ENCODE results near the gene TOPORS. TPM values are rescaled to one million over a fixed set of nuclear protein-coding genes. Genes with fewer than 3 reads are reported as not detected.
"Not testable (repeated sequence)": the region's sequence is repeated elsewhere in the genome, so short reads cannot be mapped to it uniquely, and the experiment has no call there.

TOPORS gene
- 16.7 and 18.4 TPM in 2 replicates for total RNA-seq (2022)
- percentile 92 among the genes with signal in this experiment for Bru-seq, nascent RNA
- BruChase-seq, experiment 1, labeled RNA remaining after a 6-hour chase, result percentile 82 among the genes with signal in this experiment
- BruChase-seq, experiment 2, labeled RNA remaining after a 2-hour chase, result percentile 97 among the genes with signal in this experiment
- long read RNA-seq, full-length matches to known transcripts, result 70 of 84 reads
- long read RNA-seq, partial matches to known transcripts, result 3 of 84 reads
- long read RNA-seq, other reads (novel, unspliced or antisense), result 11 of 84 reads

DNA sequence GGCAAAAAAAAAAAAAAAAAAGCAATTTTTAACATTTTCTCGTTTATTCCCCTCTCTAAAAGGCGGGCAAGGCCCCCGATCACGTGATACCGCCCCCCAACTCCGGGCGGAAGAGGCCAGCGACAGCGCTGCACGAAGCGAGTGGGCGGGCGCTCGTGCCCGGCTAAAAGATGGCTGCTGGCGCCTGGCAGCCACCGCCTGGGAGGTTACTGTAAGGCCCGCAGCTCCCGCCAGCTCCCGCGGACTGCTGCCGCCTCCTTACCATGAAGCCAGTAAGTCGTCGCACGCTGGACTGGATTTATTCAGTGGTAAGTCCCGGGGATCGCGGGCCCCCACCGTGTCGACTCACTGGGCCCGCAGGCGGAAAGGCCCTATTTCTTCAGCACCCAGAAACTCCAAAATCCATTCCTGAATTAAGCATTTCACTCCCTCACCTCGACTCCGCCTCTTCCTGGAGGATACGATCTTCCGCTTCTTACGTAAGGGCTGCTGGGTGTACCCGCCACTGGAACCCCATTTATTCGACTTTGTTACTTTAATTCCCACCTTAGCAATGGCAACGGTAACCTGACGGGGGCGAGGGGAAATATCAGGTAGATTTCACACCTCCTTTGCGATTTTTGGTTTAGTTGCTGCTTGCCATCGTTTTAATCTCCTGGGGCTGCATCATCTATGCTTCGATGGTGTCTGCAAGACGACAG is at the start of gene TOPORS, which contains the start of gene SMIM27:
Gene TOPORS (minus strand): TSS at position 415 of the 701 bp plus-strand sequence. CDS start 150 bp downstream, at position 265.
Gene SMIM27 (plus strand): TSS at position 156 of the 701 bp plus-strand sequence. CDS start 108 bp downstream, at position 264.
- intact Hi-C loops (cut with micrococcal nuclease), result loop anchor here (1.0 kb wide), 1 partner anchor 20 kb away; no protein-coding TSS in a partner anchor
- peak within 1 kb of the TSS; percentile 98 for H3K4me3 Mint-ChIP-seq (ENCODE audit: unreplicated experiment)
- peaks cover 26% of the 10 kb centered on the region for H3K36me3 Mint-ChIP-seq (ENCODE audit: insufficient read depth, unreplicated experiment)
- H3K4me1 Mint-ChIP-seq (ENCODE audit: insufficient read depth, unreplicated experiment), result peaks cover 13% of the 10 kb centered on the region
- TF ChIP-seq, protein P1, sequence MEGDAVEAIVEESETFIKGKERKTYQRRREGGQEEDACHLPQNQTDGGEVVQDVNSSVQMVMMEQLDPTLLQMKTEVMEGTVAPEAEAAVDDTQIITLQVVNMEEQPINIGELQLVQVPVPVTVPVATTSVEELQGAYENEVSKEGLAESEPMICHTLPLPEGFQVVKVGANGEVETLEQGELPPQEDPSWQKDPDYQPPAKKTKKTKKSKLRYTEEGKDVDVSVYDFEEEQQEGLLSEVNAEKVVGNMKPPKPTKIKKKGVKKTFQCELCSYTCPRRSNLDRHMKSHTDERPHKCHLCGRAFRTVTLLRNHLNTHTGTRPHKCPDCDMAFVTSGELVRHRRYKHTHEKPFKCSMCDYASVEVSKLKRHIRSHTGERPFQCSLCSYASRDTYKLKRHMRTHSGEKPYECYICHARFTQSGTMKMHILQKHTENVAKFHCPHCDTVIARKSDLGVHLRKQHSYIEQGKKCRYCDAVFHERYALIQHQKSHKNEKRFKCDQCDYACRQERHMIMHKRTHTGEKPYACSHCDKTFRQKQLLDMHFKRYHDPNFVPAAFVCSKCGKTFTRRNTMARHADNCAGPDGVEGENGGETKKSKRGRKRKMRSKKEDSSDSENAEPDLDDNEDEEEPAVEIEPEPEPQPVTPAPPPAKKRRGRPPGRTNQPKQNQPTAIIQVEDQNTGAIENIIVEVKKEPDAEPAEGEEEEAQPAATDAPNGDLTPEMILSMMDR (IDR thresholded peaks at IDR 0.05; ENCODE audit: unreplicated experiment), result no peak
- peak; percentile 92 for DNase-seq (ENCODE audit: unreplicated experiment)
- no peaks in the 10 kb centered on the region for H3K27me3 Mint-ChIP-seq (ENCODE audit: insufficient read depth, unreplicated experiment)
- POLR2A ChIA-PET, result interaction anchor here (0.7 to 6.8 kb wide), 14 partner anchors 8 to 607 kb away, joined by 3 to 74 read pairs (median 5); partner anchors contain the start of genes ACO1, DNAJA1, NDUFB6 and RIGI
- H3K9me3 Mint-ChIP-seq (ENCODE audit: unreplicated experiment), result no peaks in the 10 kb centered on the region
- CTCF ChIA-PET, result interaction anchor here (0.6 to 4.4 kb wide), 5 partner anchors 12 to 173 kb away, joined by 3 to 23 read pairs (median 5); partner anchors contain the start of gene RIGI
- TSS peak; percentile 73 for BruUV-seq (replicated peaks)
- H3K27ac Mint-ChIP-seq (ENCODE audit: low read depth, unreplicated experiment), result peak within 1 kb of the TSS; percentile 94

DNA sequence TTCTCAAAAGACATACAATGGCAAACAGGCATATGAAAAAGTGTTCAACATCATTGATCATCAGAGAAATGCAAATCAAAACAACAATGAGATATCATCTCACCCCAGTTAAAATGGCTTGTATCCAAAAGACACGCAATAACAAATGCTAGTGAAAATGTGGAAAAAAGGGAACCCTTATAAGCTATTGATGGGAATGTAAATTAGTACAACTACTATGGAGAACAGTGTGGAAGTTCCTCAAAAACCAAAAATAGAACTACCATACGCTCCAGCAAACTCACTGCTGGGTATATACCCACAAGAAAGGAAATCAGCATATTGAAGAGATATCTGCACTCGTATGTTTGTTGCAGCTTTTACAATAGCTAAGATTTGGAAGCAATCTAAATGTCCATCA is 46.6 kb upstream of the TOPORS start:
- not testable (repeated sequence) for H3K36me3 Mint-ChIP-seq (ENCODE audit: insufficient read depth, unreplicated experiment)

DNA sequence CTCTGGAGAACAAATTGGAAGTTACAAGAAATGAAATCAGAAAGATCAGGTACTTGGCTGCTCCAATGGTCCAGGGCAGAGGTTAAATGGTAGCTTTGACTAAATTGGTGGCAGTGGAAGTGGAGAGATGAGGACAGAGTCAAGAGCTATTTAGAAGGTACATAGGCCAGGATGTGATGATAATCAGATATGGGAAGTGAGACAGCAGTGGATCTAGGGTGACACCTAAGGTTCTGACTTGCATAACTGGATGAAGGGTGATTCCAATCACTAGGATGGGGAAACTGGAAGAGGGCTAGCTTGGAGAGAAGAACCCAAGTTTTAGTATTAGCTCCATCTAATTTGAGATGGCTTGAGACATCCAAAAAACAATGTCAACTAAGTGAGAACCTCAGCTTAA is 44.5 kb upstream of the TOPORS start:
- no peak overlapping the region for H3K4me3 Mint-ChIP-seq (ENCODE audit: unreplicated experiment)
- ChIA-PET CTCF (interaction anchor here (0.8 to 1.2 kb wide), 2 partner anchors 15 to 19 kb away, joined by 3 read pairs; no protein-coding TSS in a partner anchor), POLR2A (no interaction called here)
- H3K27me3 Mint-ChIP-seq (ENCODE audit: insufficient read depth, unreplicated experiment), result no peaks in the 10 kb centered on the region
- no peak overlapping the region for H3K27ac Mint-ChIP-seq (ENCODE audit: low read depth, unreplicated experiment)
- no peak for DNase-seq (ENCODE audit: unreplicated experiment)
- no TSS peak for BruUV-seq (replicated peaks)
- TF ChIP-seq, protein P1 (IDR thresholded peaks at IDR 0.05; ENCODE audit: unreplicated experiment), result no peak
- peaks cover 8% of the 10 kb centered on the region for H3K9me3 Mint-ChIP-seq (ENCODE audit: unreplicated experiment)
- H3K36me3 Mint-ChIP-seq (ENCODE audit: insufficient read depth, unreplicated experiment), result peaks cover 4% of the 10 kb centered on the region
- H3K4me1 Mint-ChIP-seq (ENCODE audit: insufficient read depth, unreplicated experiment), result peaks cover 3% of the 10 kb centered on the region
- intact Hi-C loops (cut with micrococcal nuclease), result no loop called here

More for the DNA sequence above, 46.6 kb upstream of the TOPORS start:
- CTCF ChIA-PET, result interaction anchor here (1.0 to 2.1 kb wide), 2 partner anchors 17 to 220 kb away, joined by 3 to 9 read pairs; no protein-coding TSS in a partner anchor
- H3K4me1 Mint-ChIP-seq (ENCODE audit: insufficient read depth, unreplicated experiment); H3K4me3 Mint-ChIP-seq (ENCODE audit: unreplicated experiment); intact Hi-C loops (cut with micrococcal nuclease); H3K9me3 Mint-ChIP-seq (ENCODE audit: unreplicated experiment); BruUV-seq (replicated peaks); H3K27me3 Mint-ChIP-seq (ENCODE audit: insufficient read depth, unreplicated experiment); DNase-seq (ENCODE audit: unreplicated experiment); H3K27ac Mint-ChIP-seq (ENCODE audit: low read depth, unreplicated experiment): not testable (repeated sequence)
- POLR2A ChIA-PET, result interaction anchor here (0.5 kb wide), 1 partner anchor 28 kb away, joined by 3 read pairs; no protein-coding TSS in a partner anchor

DNA sequence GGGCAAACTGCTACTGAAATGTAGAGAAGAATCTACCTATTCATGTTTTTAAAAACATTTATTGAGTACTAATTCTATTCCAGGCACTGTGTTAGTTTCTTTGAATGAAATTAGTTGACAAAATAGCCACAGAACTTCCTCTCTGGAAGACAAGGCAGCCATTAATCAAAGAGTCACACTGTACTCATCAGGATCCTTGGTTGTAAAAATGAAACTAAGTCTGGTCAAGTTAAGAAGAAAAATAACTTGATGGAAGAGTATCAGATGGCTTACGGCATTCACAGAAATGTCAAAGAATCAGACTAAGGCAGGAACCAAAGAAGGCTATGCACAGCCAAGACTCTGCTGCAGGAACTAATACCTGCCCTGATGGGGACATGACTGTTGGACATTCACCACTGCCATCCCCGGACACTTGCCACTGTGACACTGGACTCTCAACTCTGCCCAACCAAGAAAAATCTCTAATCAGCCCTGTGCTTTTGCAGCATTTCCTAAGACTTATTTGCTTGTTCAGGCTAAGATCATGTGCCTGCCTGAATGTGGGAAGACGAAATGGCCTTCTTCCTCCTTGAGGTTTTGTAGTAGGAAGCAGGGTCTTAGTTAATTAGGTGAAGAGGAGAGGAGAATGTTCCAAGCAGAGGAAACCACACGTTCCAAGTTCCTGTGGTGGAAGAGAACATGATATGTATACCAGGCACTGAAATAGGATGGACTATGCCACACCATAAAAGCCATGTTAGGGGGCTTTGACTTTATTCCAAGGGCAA is 43.9 kb upstream of the TOPORS start:
- no TSS peak for BruUV-seq (replicated peaks)
- intact Hi-C loops (cut with micrococcal nuclease), result no loop called here
- Mint-ChIP-seq H3K27ac (ENCODE audit: low read depth, unreplicated experiment) (no peak overlapping the region), H3K4me1 (ENCODE audit: insufficient read depth, unreplicated experiment) (peaks cover 4% of the 10 kb centered on the region), H3K27me3 (ENCODE audit: insufficient read depth, unreplicated experiment) (no peaks in the 10 kb centered on the region), H3K36me3 (ENCODE audit: insufficient read depth, unreplicated experiment) (peaks cover 4% of the 10 kb centered on the region), H3K4me3 (ENCODE audit: unreplicated experiment) (no peak overlapping the region), H3K9me3 (ENCODE audit: unreplicated experiment) (peaks cover 8% of the 10 kb centered on the region)
- POLR2A ChIA-PET, result no interaction called here
- CTCF ChIA-PET, result interaction anchor here (0.8 to 1.2 kb wide), 2 partner anchors 15 to 18 kb away, joined by 3 read pairs; no protein-coding TSS in a partner anchor
- no peak for DNase-seq (ENCODE audit: unreplicated experiment)
- TF ChIP-seq, protein P1 (IDR thresholded peaks at IDR 0.05; ENCODE audit: unreplicated experiment), result no peak

All from MCF 10A (cell line).